HK-2 (cell line): Measurements from ENCODE around the gene PLEKHJ1.
"Not testable (repeated sequence)": the region's sequence is repeated elsewhere in the genome, so short reads cannot be mapped to it uniquely, and the experiment has no call there.

Experiments
- DNase-seq: peaks from one replicate; pipeline ENCODE4 v3.0.0-alpha.2; 2018; ENCODE audit not compliant: unreplicated experiment

PLEKHJ1 gene

DNA sequence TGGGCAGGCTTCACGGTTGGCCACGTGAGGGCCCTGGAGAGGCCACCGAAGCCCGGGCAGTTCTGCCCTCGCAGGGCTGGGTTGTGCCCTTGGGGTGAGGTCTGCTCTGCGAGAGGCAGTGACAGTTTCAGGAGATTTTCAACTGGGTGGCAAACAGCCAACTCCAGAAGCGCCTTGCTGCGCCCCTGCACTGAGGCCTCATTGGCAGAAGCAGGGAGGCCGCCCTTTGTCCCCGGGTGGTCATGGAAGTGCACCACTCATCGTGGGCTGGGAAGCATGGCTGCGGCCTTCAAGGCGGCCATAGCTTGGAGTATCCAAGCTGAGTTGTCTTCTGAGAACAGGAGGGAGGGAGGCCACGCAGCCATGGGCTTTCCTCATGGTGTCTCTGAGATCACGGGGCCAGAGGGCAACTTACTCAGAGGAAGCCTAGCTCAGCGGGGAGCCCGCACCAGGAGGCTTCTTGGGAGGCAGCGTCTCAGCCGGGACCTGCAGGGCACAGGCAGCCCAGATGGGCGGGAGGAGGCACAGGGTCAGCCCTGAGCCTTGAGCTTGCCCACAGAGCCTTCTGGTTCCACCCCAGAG is 14.8 kb downstream of the PLEKHJ1 start:
- no peak for DNase-seq

- no peak for DNase-seq
Measured at GRCh38 chr19:2219726-2220125, 16.4 kb downstream of the PLEKHJ1 start.

DNA sequence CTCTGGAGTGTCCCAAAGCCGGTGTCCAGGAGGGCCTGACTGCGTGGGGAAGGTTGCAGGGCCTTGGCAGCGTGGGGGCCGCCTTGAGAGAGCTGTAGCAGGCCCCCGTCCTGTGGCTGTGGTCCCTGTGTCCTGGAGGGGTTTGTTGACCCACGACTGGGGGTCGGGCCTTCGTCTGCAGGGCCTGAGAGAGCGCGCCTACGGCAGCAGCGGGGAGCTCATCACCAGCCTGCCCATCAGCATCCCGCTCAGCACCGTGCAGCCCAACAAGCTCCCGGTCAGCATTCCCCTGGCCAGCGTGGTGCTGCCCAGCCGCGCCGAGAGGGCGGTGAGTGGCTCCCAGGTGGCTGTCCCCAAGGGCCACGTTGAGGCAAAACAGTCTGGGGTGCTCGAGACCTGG is 18.5 kb downstream of the PLEKHJ1 start:
- DNase-seq: no peak

- DNase-seq: no peak
Measured at GRCh38 chr19:2216361-2217225, 19.5 kb downstream of the PLEKHJ1 start.

- no peak for DNase-seq
Measured at GRCh38 chr19:2215281-2215751, 20.8 kb downstream of the PLEKHJ1 start.

- no peak for DNase-seq
Measured at GRCh38 chr19:2214251-2214650, 21.9 kb downstream of the PLEKHJ1 start.

- no peak for DNase-seq
Measured at GRCh38 chr19:2213799-2214198, 22.3 kb downstream of the PLEKHJ1 start.

DNA sequence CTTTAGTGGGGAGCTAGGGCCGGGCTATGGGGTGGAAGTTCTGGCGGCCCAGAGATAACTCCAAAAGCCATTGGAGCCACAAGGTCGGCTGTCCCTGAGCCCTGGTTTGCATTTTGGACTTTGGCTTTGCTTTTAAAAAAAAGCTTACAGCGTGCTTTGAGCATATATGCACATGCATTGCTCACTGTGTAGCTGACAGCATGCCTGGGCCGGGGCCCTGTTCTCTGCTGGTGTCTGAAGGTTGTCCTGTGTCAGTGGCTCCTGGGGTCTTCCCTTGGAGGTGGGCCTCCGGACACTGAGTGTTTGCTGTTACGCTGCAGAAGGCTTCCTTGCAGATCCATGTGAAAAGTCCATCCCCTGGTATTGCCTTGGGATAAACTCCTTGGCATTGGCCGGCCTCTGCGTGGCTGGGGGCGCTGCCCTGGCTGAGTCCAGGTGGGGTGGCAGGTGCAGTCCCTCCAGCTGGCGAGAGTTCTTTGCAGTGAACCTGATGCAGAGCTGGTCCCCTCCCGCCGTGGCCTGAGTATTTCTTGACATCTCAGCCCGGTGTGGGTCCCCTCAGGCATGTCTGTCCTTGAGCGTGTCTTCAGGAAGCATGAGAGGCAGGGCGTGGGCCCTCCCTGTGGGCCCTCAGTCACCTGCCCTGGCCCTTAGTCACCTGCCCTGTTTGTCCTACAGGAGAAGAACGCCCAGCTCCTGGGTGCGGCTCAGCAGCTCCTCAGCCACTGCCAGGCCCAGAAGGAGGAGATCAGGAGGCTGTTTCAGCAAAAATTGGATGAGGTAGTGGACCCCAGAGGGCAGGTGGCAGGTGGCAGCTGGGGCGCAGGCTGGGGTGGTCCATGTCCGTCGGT is 23.0 kb downstream of the PLEKHJ1 start:
- DNase-seq: no peak

- DNase-seq: no peak
Measured at GRCh38 chr19:2210987-2211740, 25.0 kb downstream of the PLEKHJ1 start.

DNA sequence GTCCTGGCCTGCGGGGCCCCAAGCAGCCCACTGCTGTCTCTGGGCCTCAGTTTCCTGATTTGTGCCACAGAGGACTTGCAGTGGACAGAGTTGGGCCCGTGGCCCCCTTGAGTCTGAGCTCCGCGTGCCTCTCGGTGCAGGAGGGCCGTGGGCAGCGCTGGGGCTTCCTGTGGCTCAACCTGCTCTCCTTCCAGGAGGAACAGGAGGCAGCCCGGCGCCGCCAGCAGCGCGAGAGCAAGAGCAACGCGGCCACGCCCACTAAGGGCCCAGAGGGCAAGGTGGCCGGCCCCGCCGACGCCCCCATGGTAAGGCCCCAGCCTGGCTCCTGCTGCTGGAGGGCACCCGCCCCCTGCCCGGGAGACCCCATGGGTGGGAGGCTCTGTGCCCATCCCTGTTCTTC is 25.9 kb downstream of the PLEKHJ1 start:
- DNase-seq: no peak

DNA sequence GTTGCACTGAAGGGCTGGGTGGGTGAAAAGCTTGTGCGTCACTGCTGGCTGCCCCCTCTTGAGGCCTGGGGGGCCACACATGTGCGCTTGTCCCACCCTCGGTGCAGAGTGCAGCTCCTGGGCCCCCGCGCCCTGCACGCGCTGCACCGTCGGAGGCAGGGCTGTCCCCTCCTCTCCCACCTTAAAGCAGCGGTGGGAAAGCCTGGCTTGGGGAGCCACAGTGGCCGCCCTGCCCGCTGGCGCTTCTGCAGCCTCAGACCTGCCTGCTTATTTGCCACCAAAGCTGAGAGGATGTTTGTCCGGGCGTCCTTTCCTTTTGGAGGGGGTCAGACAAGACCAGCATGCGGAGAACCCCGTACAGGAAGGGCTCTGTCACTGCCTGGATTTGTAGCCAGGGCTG is 26.7 kb downstream of the PLEKHJ1 start:
- no peak for DNase-seq

GRCh38 chr19:2208975-2209374 is 27.2 kb downstream of the PLEKHJ1 start:
- no peak for DNase-seq

DNA sequence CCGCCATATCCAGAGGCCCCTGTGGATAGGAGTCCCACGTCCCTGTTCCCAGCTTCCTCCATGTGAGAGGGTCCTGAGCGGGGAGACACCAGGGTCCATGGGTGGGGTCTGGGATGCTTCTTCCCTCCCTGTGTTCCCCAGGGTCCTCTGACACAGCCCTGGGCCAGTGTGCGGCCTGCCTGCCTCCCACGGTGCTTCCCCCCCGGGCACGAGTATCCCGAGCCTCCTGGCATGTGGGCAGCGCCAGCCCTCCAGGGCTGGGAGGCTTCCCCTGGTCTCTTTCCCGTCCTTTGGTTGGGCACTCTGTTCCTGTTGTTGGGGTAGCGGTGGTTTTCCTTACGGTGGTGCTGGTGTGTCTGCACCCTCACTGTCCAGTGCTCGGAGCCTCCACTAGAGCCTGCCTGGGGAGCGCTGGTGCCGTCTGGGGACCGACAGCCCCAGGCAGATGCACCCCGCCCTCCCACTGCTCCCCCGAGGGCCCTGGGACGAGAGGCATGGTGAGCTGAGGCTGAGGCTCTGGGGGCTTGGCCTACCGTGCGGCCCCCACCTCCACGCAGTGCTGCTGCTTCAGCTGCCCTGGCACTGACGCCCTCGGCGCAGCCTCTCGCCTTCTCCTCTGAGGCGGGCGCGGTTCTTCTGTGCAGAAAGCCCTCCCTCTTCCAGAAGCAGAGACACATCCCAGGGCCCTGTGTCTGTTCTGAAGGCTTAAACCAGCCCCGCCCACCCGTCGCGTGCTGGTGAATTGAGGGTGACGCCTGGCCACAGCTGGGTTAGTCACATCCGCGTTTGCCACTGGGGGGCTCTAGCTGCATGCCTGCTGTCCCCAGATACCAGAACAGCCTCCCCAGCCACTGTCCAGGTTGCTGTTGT is 27.9 kb downstream of the PLEKHJ1 start:
- no peak for DNase-seq

- DNase-seq: no peak
Measured at GRCh38 chr19:2207008-2207407, 29.1 kb downstream of the PLEKHJ1 start.

GRCh38 chr19:2202366-2202765 is 33.8 kb downstream of the PLEKHJ1 start:
- DNase-seq: no peak

DNA sequence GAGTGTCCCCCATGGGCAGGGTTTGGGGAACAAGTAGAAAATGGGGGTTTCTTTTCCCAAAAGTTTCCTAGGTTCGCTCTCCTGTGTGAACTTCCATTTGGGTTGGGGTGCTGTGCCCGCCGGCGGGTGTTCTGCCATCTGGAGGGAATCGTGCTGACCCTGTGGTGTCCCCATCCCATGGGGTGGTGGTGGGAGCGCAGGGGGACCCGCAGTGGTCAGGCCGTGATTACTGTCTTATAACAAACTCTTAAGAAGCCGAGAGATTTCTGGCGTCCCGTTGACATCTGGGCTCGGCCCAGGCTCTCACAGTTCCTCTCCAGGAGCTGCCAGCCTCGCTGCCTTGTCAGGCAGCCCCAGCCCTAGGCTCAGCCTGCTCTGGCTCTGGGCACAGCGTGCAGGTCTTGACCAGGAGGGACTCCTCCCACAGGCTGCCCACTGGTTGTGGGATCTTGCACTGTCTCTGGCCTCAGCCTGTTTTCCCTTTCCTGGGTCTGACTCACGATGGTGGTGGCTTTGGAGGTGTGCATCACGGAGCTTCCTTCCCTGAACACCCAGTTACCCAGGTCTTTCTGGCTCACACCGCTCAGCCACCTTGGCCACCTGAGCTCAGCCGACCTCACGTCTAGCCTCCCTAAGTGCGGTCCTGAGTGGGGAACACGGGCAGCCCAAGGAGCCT is 34.5 kb downstream of the PLEKHJ1 start:
- no peak for DNase-seq

GRCh38 chr19:2200624-2201294 is 35.4 kb downstream of the PLEKHJ1 start:
- DNase-seq: not testable (repeated sequence)

DNA sequence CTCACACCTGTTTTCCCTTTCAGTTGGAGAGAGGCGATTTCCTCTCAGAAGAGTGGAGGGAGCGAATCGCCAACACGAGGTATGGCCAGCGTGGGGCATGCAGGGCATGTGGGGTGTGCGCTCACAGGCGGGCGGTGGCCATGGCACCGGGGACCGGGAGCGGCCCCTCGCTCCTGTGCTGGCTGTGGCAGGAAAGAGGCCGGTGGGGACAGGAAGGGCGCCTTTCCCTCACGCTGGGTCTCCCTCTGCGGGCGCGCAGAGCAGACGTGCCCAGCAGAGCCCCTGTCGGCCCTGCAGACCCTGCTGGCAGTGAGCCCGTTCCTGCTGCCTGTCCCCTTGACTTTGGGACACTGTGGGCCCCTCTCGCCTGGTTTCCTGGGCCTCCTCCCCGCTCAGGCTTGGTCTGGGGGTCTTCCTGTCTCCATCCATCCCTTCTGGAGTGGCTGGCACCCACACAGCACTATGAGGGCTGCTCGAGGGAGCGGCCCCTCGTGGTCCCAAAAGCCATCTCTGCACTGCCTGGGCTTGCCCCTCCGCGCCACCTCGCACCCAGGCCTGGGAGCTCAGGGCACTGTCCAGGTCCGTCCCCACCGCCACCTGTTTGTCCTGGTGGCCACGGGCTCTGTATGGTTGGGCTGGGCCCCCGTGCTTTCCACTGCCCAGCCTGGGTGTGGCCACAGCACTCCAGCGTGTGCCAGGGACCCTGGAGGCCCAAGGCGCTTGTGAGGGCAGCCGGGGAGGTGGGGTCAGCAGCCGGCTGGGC is 36.1 kb downstream of the PLEKHJ1 start:
- no peak for DNase-seq

- DNase-seq: no peak
Measured at GRCh38 chr19:2199215-2199614, 36.9 kb downstream of the PLEKHJ1 start.
